Fibroblast of the conjunctiva (primary cell): ENCODE data around the gene FOXA2.
"Not testable (repeated sequence)": the region's sequence is repeated elsewhere in the genome, so short reads cannot be mapped to it uniquely, and the experiment has no call there.

Experiments
- DNase-seq: peaks from one replicate; pipeline ENCODE4 v3.0.0-alpha.2; 2010; ENCODE audit warnings: low read depth

Gene FOXA2

GRCh38 chr20:22567944-22568871 is 16.2 kb downstream of the FOXA2 start:
- DNase-seq: no peak

- DNase-seq: no peak
Measured at GRCh38 chr20:22566876-22567658, 17.3 kb downstream of the FOXA2 start.

- DNase-seq: no peak
Measured at GRCh38 chr20:22563062-22563965, 21.1 kb downstream of the FOXA2 start.

GRCh38 chr20:22562620-22563019 is 21.8 kb downstream of the FOXA2 start:
- DNase-seq: no peak

GRCh38 chr20:22561965-22562577 is 22.3 kb downstream of the FOXA2 start:
- DNase-seq: no peak

GRCh38 chr20:22560817-22561216 is 23.6 kb downstream of the FOXA2 start:
- no peak for DNase-seq

- DNase-seq: no peak
Measured at GRCh38 chr20:22559711-22560318, 24.6 kb downstream of the FOXA2 start.

- DNase-seq: no peak
Measured at GRCh38 chr20:22557403-22558276, 26.7 kb downstream of the FOXA2 start.

- no peak for DNase-seq
Measured at GRCh38 chr20:22556565-22557056, 27.8 kb downstream of the FOXA2 start.

GRCh38 chr20:22555791-22556564 is 28.4 kb downstream of the FOXA2 start:
- no peak for DNase-seq

GRCh38 chr20:22554391-22554790 is 30.0 kb downstream of the FOXA2 start:
- DNase-seq: no peak

- not testable (repeated sequence) for DNase-seq
Measured at GRCh38 chr20:22550514-22550913, 33.9 kb downstream of the FOXA2 start.

- no peak for DNase-seq
Measured at GRCh38 chr20:22548040-22548439, 36.3 kb downstream of the FOXA2 start.

- no peak for DNase-seq
Measured at GRCh38 chr20:22546344-22546743, 38.0 kb downstream of the FOXA2 start.

- DNase-seq: no peak
Measured at GRCh38 chr20:22545045-22545444, 39.3 kb downstream of the FOXA2 start.

GRCh38 chr20:22544462-22544861 is 39.9 kb downstream of the FOXA2 start:
- no peak for DNase-seq

- DNase-seq: no peak
Measured at GRCh38 chr20:22542427-22542826, 41.9 kb downstream of the FOXA2 start.

GRCh38 chr20:22540832-22541231 is 43.5 kb downstream of the FOXA2 start:
- no peak for DNase-seq
